Activated CD8-positive, alpha-beta memory T cell treated with anti-CD3 and anti-CD28 coated beads, Interleukin-2, amount 50 U/mL, for 24 hours (primary cell): ENCODE results near the gene DPYSL4.
"Not testable (repeated sequence)": the region's sequence is repeated elsewhere in the genome, so short reads cannot be mapped to it uniquely, and the experiment has no call there.

Experiments
- DNase-seq: peaks from one replicate; pipeline ENCODE4 v3.0.0-alpha.2; 2020; ENCODE audit errors: extremely low read depth

The DPYSL4 gene

GRCh38 chr10:132149917-132150316 is 36.8 kb upstream of the DPYSL4 start:
- DNase-seq, result no peak

- DNase-seq, result no peak
Measured at GRCh38 chr10:132150777-132151176, 36.0 kb upstream of the DPYSL4 start.

GRCh38 chr10:132151286-132151950 is 35.3 kb upstream of the DPYSL4 start:
- DNase-seq, result no peak

- no peak for DNase-seq
Measured at GRCh38 chr10:132151951-132152505, 34.7 kb upstream of the DPYSL4 start.

- no peak for DNase-seq
Measured at GRCh38 chr10:132152896-132153580, 33.7 kb upstream of the DPYSL4 start.

- no peak for DNase-seq
Measured at GRCh38 chr10:132153616-132154217, 33.0 kb upstream of the DPYSL4 start.

- DNase-seq, result no peak
Measured at GRCh38 chr10:132154440-132154839, 32.3 kb upstream of the DPYSL4 start.

GRCh38 chr10:132154931-132155330 is 31.8 kb upstream of the DPYSL4 start:
- no peak for DNase-seq

GRCh38 chr10:132155723-132156381 is 30.9 kb upstream of the DPYSL4 start:
- DNase-seq, result no peak

GRCh38 chr10:132156382-132156781 is 30.4 kb upstream of the DPYSL4 start:
- no peak for DNase-seq

- DNase-seq, result no peak
Measured at GRCh38 chr10:132157101-132157500, 29.6 kb upstream of the DPYSL4 start.

- DNase-seq, result no peak
Measured at GRCh38 chr10:132158122-132158741, 28.5 kb upstream of the DPYSL4 start.

GRCh38 chr10:132158823-132159222 is 27.9 kb upstream of the DPYSL4 start:
- no peak for DNase-seq

GRCh38 chr10:132159302-132160230 is 27.2 kb upstream of the DPYSL4 start:
- not testable (repeated sequence) for DNase-seq

- DNase-seq, result not testable (repeated sequence)
Measured at GRCh38 chr10:132160231-132160630, 26.5 kb upstream of the DPYSL4 start.

- not testable (repeated sequence) for DNase-seq
Measured at GRCh38 chr10:132160834-132161622, 25.7 kb upstream of the DPYSL4 start.

GRCh38 chr10:132162021-132162531 is 24.7 kb upstream of the DPYSL4 start:
- DNase-seq, result no peak

- DNase-seq, result no peak
Measured at GRCh38 chr10:132162590-132163277, 24.0 kb upstream of the DPYSL4 start.

- no peak for DNase-seq
Measured at GRCh38 chr10:132163278-132163765, 23.4 kb upstream of the DPYSL4 start.
